ENCODE measurements around the gene ATP6V1F.

GRCh38 chr7:128892521-128893250 is 30.0 kb downstream of the ATP6V1F start:
- TF ChIP-seq POLR2AphosphoS5 (IDR thresholded peaks at IDR 0.05), result no peak
- TF ChIP-seq, protein P1, sequence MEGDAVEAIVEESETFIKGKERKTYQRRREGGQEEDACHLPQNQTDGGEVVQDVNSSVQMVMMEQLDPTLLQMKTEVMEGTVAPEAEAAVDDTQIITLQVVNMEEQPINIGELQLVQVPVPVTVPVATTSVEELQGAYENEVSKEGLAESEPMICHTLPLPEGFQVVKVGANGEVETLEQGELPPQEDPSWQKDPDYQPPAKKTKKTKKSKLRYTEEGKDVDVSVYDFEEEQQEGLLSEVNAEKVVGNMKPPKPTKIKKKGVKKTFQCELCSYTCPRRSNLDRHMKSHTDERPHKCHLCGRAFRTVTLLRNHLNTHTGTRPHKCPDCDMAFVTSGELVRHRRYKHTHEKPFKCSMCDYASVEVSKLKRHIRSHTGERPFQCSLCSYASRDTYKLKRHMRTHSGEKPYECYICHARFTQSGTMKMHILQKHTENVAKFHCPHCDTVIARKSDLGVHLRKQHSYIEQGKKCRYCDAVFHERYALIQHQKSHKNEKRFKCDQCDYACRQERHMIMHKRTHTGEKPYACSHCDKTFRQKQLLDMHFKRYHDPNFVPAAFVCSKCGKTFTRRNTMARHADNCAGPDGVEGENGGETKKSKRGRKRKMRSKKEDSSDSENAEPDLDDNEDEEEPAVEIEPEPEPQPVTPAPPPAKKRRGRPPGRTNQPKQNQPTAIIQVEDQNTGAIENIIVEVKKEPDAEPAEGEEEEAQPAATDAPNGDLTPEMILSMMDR (IDR thresholded peaks at IDR 0.05), result no peak
- TF ChIP-seq EP300 (IDR thresholded peaks at IDR 0.05), result no peak
- TF ChIP-seq POLR2A (IDR thresholded peaks at IDR 0.05), result no peak

All from stomach (tissue), 4 donors.